ENCODE measurements around the gene KCNK10.

GRCh38 chr14:88204221-88204620 lies 118.8 kb downstream of the KCNK10 start:
- TF ChIP-seq CTCF (IDR thresholded peaks at IDR 0.05; ENCODE audit: low read depth, low read length): no peak
- no peak for TF ChIP-seq POLR2A (IDR thresholded peaks at IDR 0.05; ENCODE audit: extremely low read depth, insufficient read length)
- TF ChIP-seq MAX (IDR thresholded peaks at IDR 0.05; ENCODE audit: low read depth, low read length): no peak
